Caki2 (cell line): ENCODE results near the gene GPR3. TPM values are rescaled to one million over a fixed set of nuclear protein-coding genes. Genes with fewer than 3 reads are reported as not detected.

Experiments used
- DNase-seq: peaks from one replicate; pipeline ENCODE4 v3.0.0-alpha.2; 2015; ENCODE audit warnings: low read depth
- in situ Hi-C: cut with HindIII; loops from 2 replicates; pipeline ENCODE4 v1.10.0; 2016; ENCODE audit warnings: low sequenced_read_pairs, low pct_unique_long_range_greater_than_20kb, mixed read lengths
- total RNA-seq: library from RNA; depleted of rRNA; stranded (reverse); fragments of >200 nt; shearing (Covaris generic); gene quantifications from 2 replicates; pipeline ENCODE4 v1.2.3, GENCODE V29; 2014; ENCODE audit warnings: low replicate concordance; rRNA removed

GPR3 gene
- 1.7 TPM in 1 of 2 replicates, not detected in the other for total RNA-seq

DNA sequence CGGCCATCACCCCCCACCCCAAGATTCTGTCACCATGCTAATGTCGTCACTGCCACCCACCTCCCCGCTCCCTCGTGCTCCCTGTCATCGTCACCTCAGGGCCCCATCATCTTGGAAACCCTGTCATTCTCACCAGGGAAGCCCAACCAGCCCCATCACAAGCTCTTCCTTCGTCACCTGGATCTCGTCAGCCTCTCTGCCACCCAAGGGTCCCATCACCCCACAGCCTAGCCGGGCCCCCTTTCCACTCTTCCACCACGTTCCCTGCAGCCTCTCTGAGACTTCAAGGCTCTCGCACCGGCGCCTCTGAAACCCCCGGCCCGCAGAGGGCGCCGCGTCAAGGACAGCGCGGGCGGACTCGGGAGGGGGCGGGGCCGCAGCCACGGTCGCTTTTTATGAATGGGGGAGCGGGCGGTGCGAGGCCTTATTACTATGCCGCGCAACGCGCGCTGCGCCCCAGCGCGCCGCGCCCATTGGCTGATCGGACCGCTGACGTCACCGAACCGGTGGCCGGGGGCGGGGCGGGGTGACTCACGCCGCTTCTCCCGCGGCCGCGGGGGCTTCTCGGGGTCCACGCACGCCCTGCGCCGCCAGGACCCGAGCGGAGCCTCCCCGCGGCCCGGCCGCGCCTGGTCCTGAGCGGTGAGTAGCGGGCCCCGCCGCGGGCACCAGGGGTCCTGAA lies at the start of gene GPR3:
Gene GPR3 (plus strand): TSS at position 527 of the 682 bp plus-strand sequence. CDS start 1,177 bp downstream, outside the sequence.
- in situ Hi-C loops = no loop called here
- peak; percentile 85 for DNase-seq

- in situ Hi-C loops = no loop called here
- DNase-seq = peak; percentile 86
Observed at GRCh38 chr1:27342778-27343638, 49.4 kb upstream of the GPR3 start.

GRCh38 chr1:27343639-27344025 lies 48.8 kb upstream of the GPR3 start:
- DNase-seq = no peak

GRCh38 chr1:27345272-27345671 lies 47.1 kb upstream of the GPR3 start:
- DNase-seq = no peak
- in situ Hi-C loops = no loop called here

More at GRCh38 chr1:27343639-27344025, 48.8 kb upstream of the GPR3 start:
- in situ Hi-C loops = no loop called here

GRCh38 chr1:27346357-27346756 lies 46.1 kb upstream of the GPR3 start:
- in situ Hi-C loops = no loop called here
- DNase-seq = no peak

DNA sequence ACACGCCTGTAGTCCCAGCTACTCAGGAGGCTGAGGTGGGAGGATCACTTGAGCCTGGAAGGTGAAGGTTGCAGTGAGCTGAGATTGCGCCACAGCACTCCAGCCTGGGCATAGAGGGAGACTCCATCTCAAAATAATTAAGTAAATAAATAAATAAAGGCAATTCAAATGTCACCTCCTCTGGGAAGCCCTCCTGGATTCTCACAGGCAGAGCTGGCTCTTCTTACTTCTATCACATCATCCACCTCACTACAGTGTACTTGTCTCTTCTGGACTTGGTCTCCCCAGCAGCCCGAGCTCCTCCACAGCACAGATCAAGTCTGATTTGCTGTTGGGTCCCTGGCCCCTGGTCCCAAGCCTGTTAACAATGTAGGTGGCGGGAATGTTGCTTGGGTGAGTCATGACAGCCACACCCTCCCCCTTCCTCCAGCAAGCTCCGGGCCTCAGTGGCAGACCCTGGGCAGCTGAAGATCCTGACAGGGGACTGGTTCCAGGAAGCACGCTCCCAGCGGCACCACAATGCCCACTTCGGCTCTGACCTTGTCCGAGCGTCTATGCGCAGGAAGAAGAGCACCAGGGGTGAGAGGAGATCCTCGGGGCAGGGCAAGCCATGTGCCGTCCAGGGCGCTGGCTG lies 45.3 kb upstream of the GPR3 start:
- DNase-seq = no peak
- in situ Hi-C loops = no loop called here

DNA sequence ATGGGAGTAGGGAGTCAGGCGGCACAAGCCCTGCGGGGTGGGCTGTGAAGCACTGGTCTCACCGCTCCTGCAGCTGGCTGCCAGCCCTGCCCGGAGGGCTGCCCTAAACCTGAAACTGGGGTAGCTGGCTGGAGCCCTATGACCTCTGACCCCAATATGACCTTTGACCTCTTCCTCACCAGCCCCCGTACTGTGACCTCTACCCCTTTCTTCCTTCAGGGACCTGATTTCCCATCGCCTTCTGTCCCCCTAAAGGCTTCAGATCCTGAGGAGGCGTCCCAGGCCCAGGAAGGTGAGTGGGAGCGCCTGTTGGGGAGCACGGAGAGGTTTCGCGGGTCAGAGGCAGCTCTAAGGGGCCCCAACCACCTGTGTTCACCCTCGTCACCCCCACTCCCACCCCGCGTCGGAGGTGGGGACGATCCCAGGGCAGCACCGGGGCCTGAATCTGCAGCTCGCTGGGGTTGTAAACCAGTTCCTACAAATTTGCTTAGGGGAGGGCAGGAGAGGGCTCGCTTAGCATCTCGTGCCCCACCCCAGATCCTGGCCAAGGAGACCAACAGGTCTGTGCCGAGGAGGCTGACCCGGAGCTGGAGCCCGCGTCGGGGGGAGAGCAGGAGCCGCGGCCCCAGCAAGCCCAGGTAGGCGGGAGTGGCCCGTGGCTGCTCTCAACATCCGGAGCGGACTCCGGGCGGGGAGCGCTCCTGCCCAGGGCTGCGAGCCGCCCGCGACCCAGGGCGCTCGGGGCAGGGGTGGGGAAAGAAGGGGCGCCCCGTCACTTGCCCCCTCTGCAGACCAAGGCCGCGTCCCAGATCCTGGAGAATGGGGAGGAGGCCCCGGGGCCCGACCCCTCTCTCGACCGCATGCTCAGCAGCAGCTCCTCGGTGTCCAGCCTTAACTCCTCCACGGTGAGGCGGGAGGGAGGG lies 43.3 kb upstream of the GPR3 start:
- in situ Hi-C loops = no loop called here
- peak; percentile 39 for DNase-seq

DNA sequence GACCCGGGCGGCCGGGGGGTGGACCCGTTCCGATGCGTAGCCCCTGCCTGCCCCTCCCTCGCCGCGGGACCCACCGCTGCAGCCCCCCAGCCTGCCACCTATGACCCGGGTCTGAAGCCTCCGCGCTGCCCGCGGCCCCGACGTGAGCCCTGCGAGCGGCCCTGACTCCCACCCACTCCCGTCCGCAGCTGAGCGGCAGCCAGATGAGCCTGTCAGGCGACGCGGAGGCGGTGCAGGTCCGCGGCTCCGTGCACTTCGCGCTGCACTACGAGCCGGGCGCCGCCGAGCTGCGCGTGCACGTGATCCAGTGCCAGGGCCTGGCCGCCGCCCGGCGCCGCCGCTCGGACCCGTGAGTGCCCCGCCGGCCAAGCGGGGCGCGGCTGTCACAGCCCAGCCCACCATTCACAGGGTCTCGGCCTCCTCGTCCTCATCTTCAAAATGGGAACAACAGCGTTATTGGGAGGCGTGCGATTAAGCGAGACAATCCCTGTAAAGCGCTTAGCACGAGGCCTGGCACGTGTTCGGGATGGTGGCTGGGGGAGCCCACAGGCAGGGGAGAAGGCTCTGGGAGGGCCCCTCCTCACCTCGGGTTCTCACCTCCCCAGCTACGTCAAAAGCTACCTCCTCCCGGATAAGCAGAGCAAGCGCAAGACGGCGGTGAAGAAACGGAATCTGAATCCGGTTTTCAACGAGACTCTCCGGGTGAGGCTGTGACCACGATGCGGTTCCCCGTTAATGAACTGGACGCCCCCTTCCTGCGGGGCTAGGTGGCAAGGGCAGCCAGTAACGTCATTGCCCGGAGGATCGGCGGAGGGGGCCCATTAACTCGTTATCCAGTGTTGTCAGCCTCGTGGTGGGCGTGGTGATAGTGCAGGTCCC lies 42.4 kb upstream of the GPR3 start:
- in situ Hi-C loops = no loop called here

GRCh38 chr1:27350663-27351540 lies 41.5 kb upstream of the GPR3 start:
- in situ Hi-C loops = no loop called here
- DNase-seq = no peak

More for the DNA sequence above, 42.4 kb upstream of the GPR3 start:
- peak; percentile 33 for DNase-seq

- in situ Hi-C loops = no loop called here
- no peak for DNase-seq
Observed at GRCh38 chr1:27351541-27352107, 40.8 kb upstream of the GPR3 start.

DNA sequence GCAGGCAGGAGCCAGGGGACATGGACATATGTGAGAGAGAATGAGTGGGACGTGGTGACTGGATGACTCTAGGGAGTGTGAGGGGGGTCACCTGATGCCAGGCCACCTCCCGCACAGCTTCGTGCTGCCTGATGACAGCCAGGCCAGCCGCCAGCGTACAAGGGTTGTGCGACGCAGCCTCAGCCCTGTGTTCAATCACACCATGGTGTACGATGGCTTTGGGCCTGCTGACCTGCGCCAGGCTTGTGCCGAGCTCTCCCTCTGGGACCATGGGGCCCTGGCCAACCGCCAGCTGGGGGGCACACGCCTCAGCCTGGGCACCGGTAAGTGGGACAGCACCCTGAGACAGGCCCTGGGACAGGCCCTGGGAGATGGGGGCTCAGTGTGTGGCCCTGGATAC lies 39.3 kb upstream of the GPR3 start:
- DNase-seq = no peak
- in situ Hi-C loops = no loop called here

- no peak for DNase-seq
- in situ Hi-C loops = no loop called here
Observed at GRCh38 chr1:27353629-27354028, 38.8 kb upstream of the GPR3 start.

GRCh38 chr1:27355683-27356082 lies 36.7 kb upstream of the GPR3 start:
- DNase-seq = no peak
- in situ Hi-C loops = no loop called here

- no peak for DNase-seq
- in situ Hi-C loops = no loop called here
Observed at GRCh38 chr1:27356277-27356618, 36.2 kb upstream of the GPR3 start.

DNA sequence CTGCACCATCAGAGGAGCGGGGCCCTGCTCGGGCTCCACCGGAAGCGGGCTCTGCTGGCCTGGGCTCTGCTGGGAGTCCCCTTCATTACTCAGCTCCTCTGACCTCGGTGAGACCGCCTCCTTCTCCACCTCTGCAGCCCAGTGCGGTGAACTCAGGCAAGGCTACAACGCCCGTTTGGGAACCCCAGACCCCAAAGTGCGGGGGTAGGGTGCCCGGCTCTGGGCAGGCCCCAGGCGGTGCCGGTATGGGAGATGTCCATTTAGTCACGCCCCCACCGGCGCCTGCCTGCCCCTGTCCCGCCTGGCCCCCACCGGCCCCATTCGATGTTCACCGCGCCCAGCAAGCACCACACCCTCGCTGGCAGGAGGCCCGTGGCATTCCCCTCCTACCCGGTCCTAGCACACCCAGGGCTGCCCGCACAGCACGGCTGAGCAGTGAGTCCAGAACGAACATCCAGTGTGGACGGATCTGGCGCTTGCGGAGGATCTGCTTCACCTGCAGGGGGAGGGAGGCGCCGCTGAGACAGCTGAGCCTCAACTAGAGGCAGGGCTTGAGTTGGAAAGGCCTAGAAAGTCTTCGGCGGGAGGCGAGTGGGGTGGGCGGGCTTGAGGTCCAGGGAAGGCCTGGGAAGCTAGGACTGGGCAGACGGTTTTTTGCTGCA lies 35.7 kb upstream of the GPR3 start:
- in situ Hi-C loops = no loop called here
- no peak for DNase-seq
